ENCODE measurements around the gene HHIPL1.

The HHIPL1 gene

DNA sequence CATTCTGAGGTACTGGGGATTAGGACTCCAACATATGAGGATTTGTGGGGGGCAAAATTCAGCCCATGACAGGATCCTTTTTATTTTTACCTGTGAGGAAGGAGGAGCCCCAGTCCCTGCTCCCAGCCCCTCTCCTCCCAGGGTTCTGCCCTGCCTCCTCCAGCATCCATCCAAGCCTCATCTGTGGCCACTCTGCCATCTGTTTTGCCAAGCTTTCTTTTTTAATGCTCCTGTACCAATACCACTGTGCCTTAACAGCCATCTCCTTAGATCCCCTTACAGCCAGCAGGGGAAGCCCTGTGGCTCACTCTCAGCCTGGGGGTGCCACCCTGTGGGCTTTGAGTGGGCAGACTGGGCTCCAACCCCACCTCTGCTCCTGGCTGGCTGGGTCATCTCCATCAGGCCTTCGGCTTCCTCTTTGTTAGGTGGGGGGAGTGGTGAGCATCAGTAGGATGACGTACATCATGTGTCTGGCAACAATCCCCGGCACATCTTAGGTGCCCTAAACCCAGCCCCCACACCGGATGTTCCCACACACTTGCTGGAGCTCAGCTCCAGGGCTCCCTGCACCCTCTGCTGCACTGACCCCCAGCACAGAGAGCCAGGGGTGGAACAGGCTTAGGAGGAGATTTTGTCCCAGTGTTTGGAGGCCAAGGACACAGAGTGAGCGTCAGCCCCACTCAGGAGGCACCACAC is 79.4 kb downstream of the HHIPL1 start:
- no peaks in the 10 kb centered on the region for H3F3A ChIP-seq (ENCODE audit: control insufficient read depth, insufficient read depth)
- H3K27me3 ChIP-seq (ENCODE audit: control insufficient read depth, low read length) = no peaks in the 10 kb centered on the region
- H3K36me3 ChIP-seq (ENCODE audit: control insufficient read depth, low read length) = no peaks in the 10 kb centered on the region
- H3K79me2 ChIP-seq (ENCODE audit: control insufficient read depth, low read length) = no peaks in the 10 kb centered on the region
- H3K4me1 ChIP-seq (ENCODE audit: control insufficient read depth, low read length) = no peaks in the 10 kb centered on the region
- H3K4me2 ChIP-seq (ENCODE audit: low read length) = no peak overlapping the region
- no peak overlapping the region for H3K27ac ChIP-seq (ENCODE audit: low read depth, low read length)
- H3K9me3 ChIP-seq (ENCODE audit: control insufficient read depth, insufficient read depth, low read length) = no peaks in the 10 kb centered on the region
- H4K20me1 ChIP-seq (ENCODE audit: control insufficient read depth, insufficient read depth, low read depth, low read length) = no peaks in the 10 kb centered on the region
- H3K4me3 ChIP-seq (ENCODE audit: low read length) = no peak overlapping the region
- H3K9me2 ChIP-seq (replicated peaks; ENCODE audit: control insufficient read depth, low read length) = no peaks in the 10 kb centered on the region
- no peak for TF ChIP-seq CTCF (IDR thresholded peaks at IDR 0.05; ENCODE audit: low read depth, low read length, poor library complexity, severe bottlenecking)
- TF ChIP-seq EZH2phosphoT487 (IDR thresholded peaks at IDR 0.05; ENCODE audit: borderline replicate concordance, low read length) = no peak

GRCh38 chr14:99724939-99725773 is 80.2 kb downstream of the HHIPL1 start:
- no peaks in the 10 kb centered on the region for H3K4me1 ChIP-seq (ENCODE audit: control insufficient read depth, low read length)
- H3K27ac ChIP-seq (ENCODE audit: low read depth, low read length) = no peak overlapping the region
- no peaks in the 10 kb centered on the region for H3F3A ChIP-seq (ENCODE audit: control insufficient read depth, insufficient read depth)
- H3K27me3 ChIP-seq (ENCODE audit: control insufficient read depth, low read length) = no peaks in the 10 kb centered on the region
- no peak overlapping the region for H3K4me2 ChIP-seq (ENCODE audit: low read length)
- H3K9me3 ChIP-seq (ENCODE audit: control insufficient read depth, insufficient read depth, low read length) = no peaks in the 10 kb centered on the region
- no peak overlapping the region for H3K4me3 ChIP-seq (ENCODE audit: low read length)
- no peaks in the 10 kb centered on the region for H3K79me2 ChIP-seq (ENCODE audit: control insufficient read depth, low read length)
- H4K20me1 ChIP-seq (ENCODE audit: control insufficient read depth, insufficient read depth, low read depth, low read length) = no peaks in the 10 kb centered on the region
- H3K9me2 ChIP-seq (replicated peaks; ENCODE audit: control insufficient read depth, low read length) = no peaks in the 10 kb centered on the region
- no peaks in the 10 kb centered on the region for H3K36me3 ChIP-seq (ENCODE audit: control insufficient read depth, low read length)
- no peak for TF ChIP-seq EZH2phosphoT487 (IDR thresholded peaks at IDR 0.05; ENCODE audit: borderline replicate concordance, low read length)
- no peak for TF ChIP-seq CTCF (IDR thresholded peaks at IDR 0.05; ENCODE audit: low read depth, low read length, poor library complexity, severe bottlenecking)

DNA sequence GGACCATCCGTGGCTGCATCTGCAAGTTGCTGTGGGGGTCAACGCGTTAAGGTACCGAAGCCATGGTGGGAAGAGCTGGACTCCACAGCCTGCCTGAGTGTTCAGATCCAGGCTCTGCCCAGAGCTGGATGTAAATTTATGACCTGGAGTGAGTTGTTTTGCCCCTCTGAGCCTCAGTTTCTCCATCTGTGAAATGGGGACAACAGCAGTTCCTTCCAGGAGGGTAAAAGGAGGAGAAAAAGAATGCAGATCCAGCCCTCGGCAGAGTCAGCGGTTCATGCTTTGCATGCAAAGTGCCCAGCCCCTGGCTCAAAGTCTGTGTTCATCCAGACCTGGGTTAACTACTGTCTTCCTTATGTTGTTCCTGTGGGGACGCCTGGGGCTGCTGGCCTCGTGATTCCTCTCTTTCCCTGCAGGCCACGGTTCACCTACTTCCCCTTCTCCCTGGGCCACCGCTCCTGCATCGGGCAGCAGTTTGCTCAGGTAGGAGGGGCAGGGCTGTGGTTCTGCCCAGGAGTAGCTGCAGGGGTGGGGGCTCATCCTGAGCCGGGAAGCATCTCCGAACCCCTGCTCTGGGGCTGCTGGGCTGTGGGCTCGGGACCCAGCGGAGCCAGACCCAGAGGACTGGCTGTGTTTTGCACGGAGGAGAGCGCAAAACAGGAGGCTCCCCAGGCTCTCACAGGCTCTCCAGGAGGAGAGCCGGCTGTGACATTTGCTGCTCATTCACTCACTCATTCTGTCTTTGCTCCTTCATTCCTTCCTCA is 81.0 kb downstream of the HHIPL1 start:
- Histone ChIP-seq H3K9me2 (replicated peaks; ENCODE audit: control insufficient read depth, low read length) (no peaks in the 10 kb centered on the region), H3K4me3 (ENCODE audit: low read length) (no peak overlapping the region), H3K4me1 (ENCODE audit: control insufficient read depth, low read length) (no peaks in the 10 kb centered on the region), H3K9me3 (ENCODE audit: control insufficient read depth, insufficient read depth, low read length) (no peaks in the 10 kb centered on the region), H3K4me2 (ENCODE audit: low read length) (no peak overlapping the region), H3K36me3 (ENCODE audit: control insufficient read depth, low read length) (no peaks in the 10 kb centered on the region), H3K27me3 (ENCODE audit: control insufficient read depth, low read length) (no peaks in the 10 kb centered on the region), H4K20me1 (ENCODE audit: control insufficient read depth, insufficient read depth, low read depth, low read length) (no peaks in the 10 kb centered on the region), H3K79me2 (ENCODE audit: control insufficient read depth, low read length) (no peaks in the 10 kb centered on the region), H3F3A (ENCODE audit: control insufficient read depth, insufficient read depth) (no peaks in the 10 kb centered on the region), H3K27ac (ENCODE audit: low read depth, low read length) (no peak overlapping the region)
- TF ChIP-seq CTCF (IDR thresholded peaks at IDR 0.05; ENCODE audit: low read depth, low read length, poor library complexity, severe bottlenecking) (no peak), EZH2phosphoT487 (IDR thresholded peaks at IDR 0.05; ENCODE audit: borderline replicate concordance, low read length) (no peak)

All from DOHH2 (cell line).